Measurements from ENCODE around the gene GRHPR.

Gene GRHPR

GRCh38 chr9:37399336-37399735 is 23.2 kb upstream of the GRHPR start:
- no peak for DNase-seq

- no peak for DNase-seq
Observed at GRCh38 chr9:37404590-37404989, 17.9 kb upstream of the GRHPR start.

GRCh38 chr9:37405350-37405749 is 17.1 kb upstream of the GRHPR start:
- DNase-seq, result no peak

GRCh38 chr9:37405764-37406380 is 16.6 kb upstream of the GRHPR start:
- DNase-seq, result no peak

GRCh38 chr9:37406603-37407401 is 15.7 kb upstream of the GRHPR start:
- no peak for DNase-seq

- DNase-seq, result no peak
Observed at GRCh38 chr9:37407468-37407867, 15.0 kb upstream of the GRHPR start.

GRCh38 chr9:37408933-37409710 is 13.4 kb upstream of the GRHPR start:
- no peak for DNase-seq

GRCh38 chr9:37410354-37410861 is 12.1 kb upstream of the GRHPR start:
- DNase-seq, result no peak

GRCh38 chr9:37410969-37411785 is 11.3 kb upstream of the GRHPR start:
- DNase-seq, result no peak

GRCh38 chr9:37412431-37413151 is 9.9 kb upstream of the GRHPR start:
- DNase-seq, result peak; percentile 74

GRCh38 chr9:37413311-37413710 is 9.2 kb upstream of the GRHPR start:
- DNase-seq, result no peak

GRCh38 chr9:37414503-37414943 is 8.0 kb upstream of the GRHPR start:
- no peak for DNase-seq

GRCh38 chr9:37415011-37415719 is 7.3 kb upstream of the GRHPR start:
- peak; percentile 82 for DNase-seq

GRCh38 chr9:37417252-37417803 is 5.2 kb upstream of the GRHPR start:
- no peak for DNase-seq

- no peak for DNase-seq
Observed at GRCh38 chr9:37417857-37418618, 4.5 kb upstream of the GRHPR start.

- no peak for DNase-seq
Observed at GRCh38 chr9:37419204-37419603, 3.3 kb upstream of the GRHPR start.

- no peak for DNase-seq
Observed at GRCh38 chr9:37420271-37421215, 2.0 kb upstream of the GRHPR start.

- DNase-seq, result no peak
Observed at GRCh38 chr9:37421914-37422288, 595 bp upstream of the GRHPR start.

- DNase-seq, result no peak
Observed at GRCh38 chr9:37423508-37423907, 1.0 kb downstream of the GRHPR start.
